SK-N-MC (cell line): ENCODE data around the gene SMURF2.

ENCODE experiments used
- DNase-seq: peaks from one replicate; pipeline ENCODE4 v3.0.0-alpha.2; 2011; ENCODE audit warnings: low read depth, low spot score
- H3K27ac ChIP-seq: fragments of 200-600 bp; sonication (generic); 2 replicates; pipeline ENCODE4 v1.5.1; 2016; ENCODE audit warnings: mixed run types
- H3K36me3 ChIP-seq: fragments of 200-600 bp; sonication (generic); 2 replicates; pipeline ENCODE4 v1.6.1; 2017; ENCODE audit warnings: antibody characterized with exemption, low read length, mixed read lengths; ENCODE audit not compliant: insufficient read depth
- H3K4me3 ChIP-seq: fragments of 200-600 bp; sonication (generic); 2 replicates; pipeline ENCODE4 v1.5.1; 2016
- H3K9ac ChIP-seq: fragments of 200-600 bp; sonication (generic); 2 replicates; pipeline ENCODE4 v1.8.0; 2017; ENCODE audit warnings: mixed run types, mixed read lengths; ENCODE audit not compliant: insufficient read length
- H3K9me3 ChIP-seq: fragments of 200-600 bp; sonication (generic); 2 replicates; pipeline ENCODE4 v1.6.1; 2017; ENCODE audit warnings: low read depth, mild to moderate bottlenecking, antibody characterized with exemption, low read length, moderate library complexity, mixed read lengths
- EZH2 ChIP-seq: fragments of 200-600 bp; sonication (generic); IDR thresholded peaks from one replicate; pipeline ENCODE4 v1.6.1; 2017; ENCODE audit warnings: antibody characterized with exemption
- FOXP2 ChIP-seq: optimal IDR thresholded peaks from 2 replicates; pipeline ENCODE3; 2011; ENCODE audit warnings: mild to moderate bottlenecking, moderate library complexity; ENCODE audit not compliant: insufficient read depth; ENCODE audit errors: extremely low read length, control extremely low read depth
- POLR2AphosphoS5 ChIP-seq: IDR thresholded peaks from 2 replicates; pipeline ENCODE4 v1.6.1; 2012; ENCODE audit warnings: mild to moderate bottlenecking, low read depth, low read length, borderline replicate concordance

The SMURF2 gene

GRCh38 chr17:64503341-64503740 lies 158.8 kb downstream of the SMURF2 start:
- Histone ChIP-seq H3K9ac (peak overlapping the region; percentile 100), H3K9me3 (no peaks in the 10 kb centered on the region), H3K27ac (peak overlapping the region; percentile 56), H3K36me3 (peaks cover 77% of the 10 kb centered on the region), H3K4me3 (no peak overlapping the region; the same call in 1 of the 2 replicates)
- TF ChIP-seq FOXP2: no peak
- no peak for TF ChIP-seq EZH2
- TF ChIP-seq POLR2AphosphoS5: no peak
- no peak for DNase-seq

- Histone ChIP-seq H3K4me3 (no peak overlapping the region), H3K9ac (peak overlapping the region; percentile 100), H3K9me3 (no peaks in the 10 kb centered on the region), H3K27ac (peak overlapping the region; percentile 56), H3K36me3 (peaks cover 78% of the 10 kb centered on the region)
- DNase-seq: no peak
- TF ChIP-seq FOXP2: no peak
- no peak for TF ChIP-seq EZH2
- TF ChIP-seq POLR2AphosphoS5: no peak
These were observed 159.3 kb downstream of the SMURF2 start for GRCh38 chr17:64502809-64503208.

- no peak overlapping the region for H3K4me3 ChIP-seq
- H3K36me3 ChIP-seq: peaks cover 81% of the 10 kb centered on the region
- peak overlapping the region; percentile 56; the same call in 1 of the 2 replicates for H3K27ac ChIP-seq
- no peak overlapping the region for H3K9ac ChIP-seq
- no peak for DNase-seq
- H3K9me3 ChIP-seq: no peaks in the 10 kb centered on the region
- TF ChIP-seq EZH2 (no peak), FOXP2 (no peak), POLR2AphosphoS5 (no peak)
These were observed 160.1 kb downstream of the SMURF2 start for GRCh38 chr17:64502021-64502420.

GRCh38 chr17:64500862-64501765 lies 161.0 kb downstream of the SMURF2 start:
- Histone ChIP-seq H3K9ac (no peak overlapping the region), H3K27ac (peak overlapping the region; percentile 56), H3K4me3 (no peak overlapping the region), H3K9me3 (no peaks in the 10 kb centered on the region), H3K36me3 (peaks cover 81% of the 10 kb centered on the region)
- DNase-seq: no peak
- TF ChIP-seq EZH2: no peak
- TF ChIP-seq POLR2AphosphoS5: no peak
- no peak for TF ChIP-seq FOXP2

- Histone ChIP-seq H3K36me3 (peaks cover 79% of the 10 kb centered on the region), H3K4me3 (no peak overlapping the region), H3K9ac (no peak overlapping the region), H3K27ac (no peak overlapping the region; the same call in 1 of the 2 replicates), H3K9me3 (no peaks in the 10 kb centered on the region)
- no peak for TF ChIP-seq FOXP2
- no peak for TF ChIP-seq POLR2AphosphoS5
- TF ChIP-seq EZH2: no peak
- DNase-seq: no peak
These were observed 161.6 kb downstream of the SMURF2 start for GRCh38 chr17:64500487-64500859.

- H3K27ac ChIP-seq: peak overlapping the region; percentile 37
- H3K9ac ChIP-seq: no peak overlapping the region
- no peaks in the 10 kb centered on the region for H3K9me3 ChIP-seq
- H3K4me3 ChIP-seq: no peak overlapping the region
- peaks cover 74% of the 10 kb centered on the region for H3K36me3 ChIP-seq
- TF ChIP-seq EZH2: no peak
- no peak for TF ChIP-seq FOXP2
- TF ChIP-seq POLR2AphosphoS5: no peak
- no peak for DNase-seq
These were observed 162.2 kb downstream of the SMURF2 start for GRCh38 chr17:64499805-64500486.

- no peak; the same call in 1 of the 2 replicates for TF ChIP-seq POLR2AphosphoS5
- TF ChIP-seq FOXP2: no peak
- Histone ChIP-seq H3K9ac (no peak overlapping the region), H3K9me3 (no peaks in the 10 kb centered on the region), H3K4me3 (no peak overlapping the region), H3K27ac (peak overlapping the region; percentile 92), H3K36me3 (peaks cover 60% of the 10 kb centered on the region)
- no peak for DNase-seq
These were observed 163.6 kb downstream of the SMURF2 start for GRCh38 chr17:64498308-64499203.

- peak overlapping the region; percentile 92 for H3K27ac ChIP-seq
- H3K36me3 ChIP-seq: peaks cover 58% of the 10 kb centered on the region
- H3K9ac ChIP-seq: peak overlapping the region; percentile 79
- DNase-seq: no peak
- no peaks in the 10 kb centered on the region for H3K9me3 ChIP-seq
- H3K4me3 ChIP-seq: peak overlapping the region; percentile 93
- TF ChIP-seq POLR2AphosphoS5 (no peak), FOXP2 (no peak), EZH2 (no peak)
These were observed 164.5 kb downstream of the SMURF2 start for GRCh38 chr17:64497565-64498035.
